Measurements from ENCODE around the gene NOX5. TPM values are rescaled to one million over a fixed set of nuclear protein-coding genes. Genes with fewer than 3 reads are reported as not detected.

The NOX5 gene
- total RNA-seq, 1 experiment from 2014 or later = 0.91 TPM

- DNase-seq (ENCODE audit: low read depth, low spot score) (no peak), ATAC-seq (no peak)
- H3K9me2 ChIP-seq (ENCODE audit: insufficient read depth) = no peaks in the 10 kb centered on the region
- H3K4me2 ChIP-seq (ENCODE audit: low read length) = no peak overlapping the region
- no peaks in the 10 kb centered on the region for H3K9me3 ChIP-seq (ENCODE audit: control insufficient read depth in 1 of 2, insufficient read depth in 1 of 2, low read depth in 1 of 2, low read length in 2 of 2)
- no peak overlapping the region for H3K4me3 ChIP-seq (replicated peaks in 1 of 2; ENCODE audit: low read depth in 1 of 2, low read length in 2 of 2)
- BruUV-seq (replicated peaks) = no TSS peak
- H3K79me2 ChIP-seq (ENCODE audit: insufficient read depth, low read length) = no peaks in the 10 kb centered on the region
- H4K20me1 ChIP-seq (ENCODE audit: insufficient read depth) = no peaks in the 10 kb centered on the region
- H2AFZ ChIP-seq (ENCODE audit: low read depth, low read length, poor library complexity, severe bottlenecking) = no peak overlapping the region
- no peak overlapping the region for H3K9ac ChIP-seq (ENCODE audit: low read length)
- H3K27ac ChIP-seq (ENCODE audit: low read depth, low read length) = no peak overlapping the region
- RAD21 ChIA-PET (ENCODE audit: low non-redundant PET in 1 of 2, low total read pairs in 2 of 2, uncharacterized antibody in 2 of 2, unreplicated experiment in 2 of 2) = no interaction called here
- POLR2A ChIA-PET = no interaction called here
- CTCF ChIA-PET = no interaction called here
- no peaks in the 10 kb centered on the region for H3K36me3 ChIP-seq (ENCODE audit: control insufficient read depth in 1 of 2, insufficient read depth in 2 of 2, low read length in 2 of 2)
- H3K27me3 ChIP-seq (ENCODE audit: insufficient read depth, low read length) = no peaks in the 10 kb centered on the region
- no peak for TF ChIP-seq JUND (IDR thresholded peaks at IDR 0.05)
- TF ChIP-seq SIN3A (IDR thresholded peaks at IDR 0.05; ENCODE audit: low read depth) = no peak
- TF ChIP-seq REST (IDR thresholded peaks at IDR 0.05; ENCODE audit: low read depth) = no peak
- no peak for TF ChIP-seq ELF1 (IDR thresholded peaks at IDR 0.05; ENCODE audit: borderline replicate concordance, low read depth)
- TF ChIP-seq YY1 (IDR thresholded peaks at IDR 0.05; ENCODE audit: extremely low read depth, insufficient replicate concordance, low read depth, low read length) = no peak
- no peak for TF ChIP-seq FOSL1 (IDR thresholded peaks at IDR 0.05; ENCODE audit: low read depth)
- no peak for TF ChIP-seq SP1 (IDR thresholded peaks at IDR 0.05; ENCODE audit: low read depth)
- no peak for TF ChIP-seq MAX (IDR thresholded peaks at IDR 0.05)
- no peak for TF ChIP-seq EZH2phosphoT487 (IDR thresholded peaks at IDR 0.05; ENCODE audit: borderline replicate concordance)
- no peak for TF ChIP-seq CEBPB (IDR thresholded peaks at IDR 0.05; ENCODE audit: low read depth)
- no peaks in the 10 kb centered on the region for H3K4me1 ChIP-seq (ENCODE audit: control insufficient read depth in 1 of 2, insufficient read depth in 2 of 2, low read length in 2 of 2)
- intact Hi-C loops (cut with micrococcal nuclease) = no loop called here
Observed at GRCh38 chr15:68980786-68981185, 33.7 kb upstream of the NOX5 start.
